ENCODE results near the gene ZDHHC11. TPM values are rescaled to one million over a fixed set of nuclear protein-coding genes. Genes with fewer than 3 reads are reported as not detected.

The ZDHHC11 gene
- total and polyA plus RNA-seq, 2 experiments from 2014 or later, result 8.0 to 29.1 TPM

GRCh38 chr5:861442-862366, 10.9 kb upstream of the ZDHHC11 start:
- no peak overlapping the region for H2AFZ ChIP-seq
- no peak overlapping the region for H3K4me2 ChIP-seq
- H3K27me3 ChIP-seq (ENCODE audit: insufficient read depth), result no peaks in the 10 kb centered on the region
- Mint-ChIP-seq H3K27me3 (ENCODE audit: insufficient read depth, low read depth, poor library complexity) (peaks cover 8% of the 10 kb centered on the region), H3K9me3 (no peaks in the 10 kb centered on the region; the same call in 2 of the 3 replicates), H3K36me3 (ENCODE audit: low read depth) (peaks cover 33% of the 10 kb centered on the region), H3K4me3 (no peak overlapping the region), H3K4me1 (peaks cover 5% of the 10 kb centered on the region; the same call in 2 of the 3 replicates), H3K27ac (no peak overlapping the region)
- no peaks in the 10 kb centered on the region for H3K9me2 ChIP-seq (ENCODE audit: insufficient read depth)
- H3K79me2 ChIP-seq (replicated peaks; ENCODE audit: insufficient read depth), result no peaks in the 10 kb centered on the region
- H3K4me1 ChIP-seq (ENCODE audit: insufficient read depth), result no peaks in the 10 kb centered on the region
- no peak overlapping the region for H3K4me3 ChIP-seq
- peak; percentile 39 for TF ChIP-seq POLR2AphosphoS5 (IDR thresholded peaks at IDR 0.05; ENCODE audit: low read depth)
- no peak for TF ChIP-seq STAT1 (IDR thresholded peaks at IDR 0.05; ENCODE audit: unreplicated experiment)
- no peak overlapping the region; the same call in 1 of the 2 replicates for H3K27ac ChIP-seq (ENCODE audit: low read depth)
- ATAC-seq, result peak; percentile 13
- H4K20me1 ChIP-seq (replicated peaks; ENCODE audit: insufficient read depth), result peaks cover 7% of the 10 kb centered on the region; the same call in 1 of the 2 replicates
- H3K36me3 ChIP-seq (ENCODE audit: insufficient read depth), result peaks cover 4% of the 10 kb centered on the region; the same call in 1 of the 2 replicates
- no peaks in the 10 kb centered on the region for H3F3A ChIP-seq (replicated peaks; ENCODE audit: low read depth)
- DNase-seq (ENCODE audit: low spot score), result no peak

- TF ChIP-seq EZH2phosphoT487 (IDR thresholded peaks at IDR 0.05; ENCODE audit: unreplicated experiment), result no peak
- TF ChIP-seq EZH2 (IDR thresholded peaks at IDR 0.05; ENCODE audit: low read depth, unreplicated experiment), result no peak
- no peak for TF ChIP-seq ETS1 (IDR thresholded peaks at IDR 0.05)
- no peak for TF ChIP-seq NANOG (IDR thresholded peaks at IDR 0.05; ENCODE audit: borderline replicate concordance)
- no peak for TF ChIP-seq CREB1 (CRISPR knock-in tag; IDR thresholded peaks at IDR 0.05; ENCODE audit: low read depth)
- no peak for TF ChIP-seq ZNF114 (CRISPR knock-in tag; IDR thresholded peaks at IDR 0.05)
- no peak for TF ChIP-seq JUNB (IDR thresholded peaks at IDR 0.05; ENCODE audit: unreplicated experiment)
- Mint-ChIP-seq H3K36me3 (ENCODE audit: low read depth) (peaks cover 26% of the 10 kb centered on the region), H3K4me3 (no peak overlapping the region), H3K4me1 (no peaks in the 10 kb centered on the region), H3K9me3 (no peaks in the 10 kb centered on the region; the same call in 2 of the 3 replicates), H3K27ac (no peak overlapping the region; the same call in 1 of the 2 replicates), H3K27me3 (ENCODE audit: insufficient read depth, low read depth, poor library complexity) (peaks cover 8% of the 10 kb centered on the region)
- peaks cover 4% of the 10 kb centered on the region; the same call in 1 of the 2 replicates for H3K36me3 ChIP-seq (ENCODE audit: insufficient read depth)
- no peak overlapping the region for H2AFZ ChIP-seq
- no peaks in the 10 kb centered on the region for H3K79me2 ChIP-seq (replicated peaks; ENCODE audit: insufficient read depth)
- no peak for DNase-seq (ENCODE audit: low spot score)
- no peak overlapping the region for H3K27ac ChIP-seq (ENCODE audit: low read depth)
- H3K9me2 ChIP-seq (ENCODE audit: insufficient read depth), result no peaks in the 10 kb centered on the region
- H4K20me1 ChIP-seq (replicated peaks; ENCODE audit: insufficient read depth), result no peaks in the 10 kb centered on the region; the same call in 1 of the 2 replicates
- H3K27me3 ChIP-seq (ENCODE audit: insufficient read depth), result no peaks in the 10 kb centered on the region
- H3F3A ChIP-seq (replicated peaks; ENCODE audit: low read depth), result no peaks in the 10 kb centered on the region
- H3K4me2 ChIP-seq, result no peak overlapping the region
- no peak for ATAC-seq
- H3K4me1 ChIP-seq (ENCODE audit: insufficient read depth), result no peaks in the 10 kb centered on the region
- no peak overlapping the region for H3K4me3 ChIP-seq
These were observed 9.8 kb upstream of the ZDHHC11 start for GRCh38 chr5:860506-861150.
